Upper lobe of left lung (tissue), 6 donors: ENCODE measurements around the gene MRPL42. TPM values are rescaled to one million over a fixed set of nuclear protein-coding genes. Genes with fewer than 3 reads are reported as not detected.
A peak's percentile ranks its signal among the peaks of the same experiment; 100 is the strongest.
"Not testable (repeated sequence)": the region's sequence is repeated elsewhere in the genome, so short reads cannot be mapped to it uniquely, and the experiment has no call there.

Experiments used
- ATAC-seq, 2 donors: fragments of 200-7000 bp; cut with Tn5 transposase; one replicate each; pipeline ENCODE4 v1.9.1; 2022; ENCODE audit warnings: mild to moderate bottlenecking in 2 of 2, moderate library complexity in 2 of 2; ENCODE audit not compliant: low FRiP score in 2 of 2
- DNase-seq, 2 donors: peaks; one replicate each; pipeline ENCODE4 v3.0.0-alpha.2; 2019 to 2020
- H3K27ac ChIP-seq, 4 donors: fragments of 200-600 bp; sonication (generic); one replicate each; pipeline ENCODE4 v1.5.1; 2016 to 2019
- H3K27me3 ChIP-seq, 4 donors: fragments of 200-600 bp; sonication (generic); one replicate each; pipeline ENCODE4 v1.5.1; 2017 to 2019
- H3K36me3 ChIP-seq, 4 donors: fragments of 200-600 bp; sonication (generic); one replicate each; pipeline ENCODE4 v1.5.1; 2016 to 2019
- H3K4me1 ChIP-seq, 4 donors: fragments of 200-600 bp; sonication (generic); one replicate each; pipeline ENCODE4 v1.5.1; 2018 to 2019
- H3K4me3 ChIP-seq, 4 donors: fragments of 200-600 bp; sonication (generic); one replicate each; pipeline ENCODE4 v1.5.1; 2017 to 2019; ENCODE audit warnings: mild to moderate bottlenecking in 2 of 4, moderate library complexity in 1 of 4
- H3K9me3 ChIP-seq, 4 donors: fragments of 200-600 bp; sonication (generic); one replicate each; pipeline ENCODE4 v1.5.1; 2018 to 2019
- EP300 ChIP-seq, 4 donors: sonication (generic); formaldehyde crosslinking; IDR thresholded peaks; one replicate each; pipeline ENCODE4 v1.5.1; 2017; ENCODE audit warnings: antibody characterized with exemption in 4 of 4, control low read depth in 2 of 4
- POLR2A ChIP-seq, 4 donors: fragments of 450-650 bp; IDR thresholded peaks; one replicate each; pipeline ENCODE4 v1.5.1; 2016 to 2017; ENCODE audit warnings: antibody characterized with exemption in 4 of 4, mild to moderate bottlenecking in 2 of 4
- POLR2AphosphoS5 ChIP-seq, 2 donors: sonication (generic); formaldehyde crosslinking; IDR thresholded peaks; one replicate each; pipeline ENCODE4 v1.5.1; 2017; ENCODE audit warnings: antibody characterized with exemption in 2 of 2
- WGBS, 2 donors: methylation state at CpG; one replicate each; pipeline ENCODE4 v1.1.5; 2017 to 2018; 5-methylcytosine and 5-hydroxymethylcytosine counted together
- total RNA-seq, 6 donors: library from RNA; depleted of rRNA in 4 of 6; stranded (reverse); fragments of >200 nt in 4 of 6; gene quantifications; one replicate each; pipeline versions ENCODE4 v1.1.0 to v1.2.1, GENCODE V29; 2016 to 2021
- TF ChIP-seq, protein P1 (sequence below), 6 experiments: fragments of 450-650 bp in 4 of 6; fragments of 200-600 bp in 2 of 6; sonication (generic) in 2 of 6; IDR thresholded peaks; one replicate each; pipeline ENCODE4 v1.5.1; 2016 to 2019; ENCODE audit warnings: antibody characterized with exemption in 6 of 6
- donor health status: DM: no; HTN: no; CAD: no; lungs with moderate emphysema.
- donor health status: DM: no; HTN: yes; CAD: no; lungs with severe emphysema.

Gene MRPL42
- total RNA-seq, 6 donors from 2014 or later: 15.5 to 63.8 (median 36.7) TPM

DNA sequence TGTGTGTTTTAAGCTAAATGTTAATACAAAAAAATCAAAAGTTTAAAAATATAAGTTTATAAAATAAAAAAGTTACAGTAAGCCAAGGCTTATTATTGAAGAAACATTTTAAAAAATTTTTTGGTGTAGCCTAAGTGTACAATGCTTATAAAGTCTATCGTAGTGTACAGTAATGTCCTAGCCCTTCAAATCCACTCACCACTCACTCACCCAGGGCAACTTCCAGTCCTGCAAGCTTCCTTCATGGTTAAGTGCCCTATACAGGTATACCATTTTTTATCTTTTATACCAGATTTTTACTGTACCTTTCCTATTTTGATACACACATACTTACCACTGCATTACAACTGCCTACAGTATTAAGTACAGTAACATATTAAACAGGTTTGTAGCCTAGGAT lies 37.5 kb upstream of the MRPL42 start:
- Histone ChIP-seq H3K27me3 (no peaks in the 10 kb centered on the region), H3K9me3 (no peaks in the 10 kb centered on the region), H3K4me1 (peaks cover 40 to 68% (median 55%) of the 10 kb centered on the region in 4 donors), H3K27ac (no peak overlapping the region), H3K36me3 (no peaks in the 10 kb centered on the region), H3K4me3 (no peak overlapping the region)
- WGBS, 2 donors: 48 to 65% methylated on average over 1 of the region's 1 CpG
- no peak for DNase-seq
- TF ChIP-seq POLR2A (IDR thresholded peaks at IDR 0.05): no peak
- TF ChIP-seq POLR2AphosphoS5 (IDR thresholded peaks at IDR 0.05): no peak
- TF ChIP-seq, protein P1, sequence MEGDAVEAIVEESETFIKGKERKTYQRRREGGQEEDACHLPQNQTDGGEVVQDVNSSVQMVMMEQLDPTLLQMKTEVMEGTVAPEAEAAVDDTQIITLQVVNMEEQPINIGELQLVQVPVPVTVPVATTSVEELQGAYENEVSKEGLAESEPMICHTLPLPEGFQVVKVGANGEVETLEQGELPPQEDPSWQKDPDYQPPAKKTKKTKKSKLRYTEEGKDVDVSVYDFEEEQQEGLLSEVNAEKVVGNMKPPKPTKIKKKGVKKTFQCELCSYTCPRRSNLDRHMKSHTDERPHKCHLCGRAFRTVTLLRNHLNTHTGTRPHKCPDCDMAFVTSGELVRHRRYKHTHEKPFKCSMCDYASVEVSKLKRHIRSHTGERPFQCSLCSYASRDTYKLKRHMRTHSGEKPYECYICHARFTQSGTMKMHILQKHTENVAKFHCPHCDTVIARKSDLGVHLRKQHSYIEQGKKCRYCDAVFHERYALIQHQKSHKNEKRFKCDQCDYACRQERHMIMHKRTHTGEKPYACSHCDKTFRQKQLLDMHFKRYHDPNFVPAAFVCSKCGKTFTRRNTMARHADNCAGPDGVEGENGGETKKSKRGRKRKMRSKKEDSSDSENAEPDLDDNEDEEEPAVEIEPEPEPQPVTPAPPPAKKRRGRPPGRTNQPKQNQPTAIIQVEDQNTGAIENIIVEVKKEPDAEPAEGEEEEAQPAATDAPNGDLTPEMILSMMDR (IDR thresholded peaks at IDR 0.05): no peak
- no peak for TF ChIP-seq EP300 (IDR thresholded peaks at IDR 0.05)
- no peak for ATAC-seq

DNA sequence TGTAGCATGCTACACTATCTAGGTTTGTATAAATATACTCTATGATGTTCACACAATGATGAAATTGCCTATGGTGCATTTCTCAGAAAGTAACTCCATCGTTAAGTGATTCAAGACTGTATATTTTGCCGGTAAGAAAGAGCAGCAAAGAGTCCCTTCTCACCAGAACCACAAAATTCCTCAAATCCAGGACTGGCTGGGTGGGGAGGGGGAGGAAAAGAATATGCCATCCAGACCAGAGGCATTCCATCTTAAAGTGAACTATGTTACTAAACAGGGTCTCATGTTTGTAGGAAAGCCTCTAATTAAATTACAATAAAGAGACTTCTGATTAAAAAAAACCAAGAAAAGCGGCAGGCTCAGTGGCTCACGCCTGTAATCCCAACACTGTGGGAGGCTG lies 37.0 kb upstream of the MRPL42 start:
- Histone ChIP-seq H3K36me3 (no peaks in the 10 kb centered on the region), H3K9me3 (no peaks in the 10 kb centered on the region), H3K4me1 (peaks cover 38 to 71% (median 55%) of the 10 kb centered on the region in 4 donors), H3K4me3 (no peak overlapping the region), H3K27me3 (no peaks in the 10 kb centered on the region), H3K27ac (no peak overlapping the region)
- WGBS, 2 donors: 73 to 75% methylated on average over 4 of the region's 4 CpGs
- ATAC-seq (no peak), DNase-seq (no peak)
- TF ChIP-seq POLR2A (IDR thresholded peaks at IDR 0.05) (no peak), POLR2AphosphoS5 (IDR thresholded peaks at IDR 0.05) (no peak), EP300 (IDR thresholded peaks at IDR 0.05) (no peak)
- TF ChIP-seq, protein P1 (IDR thresholded peaks at IDR 0.05): no peak

DNA sequence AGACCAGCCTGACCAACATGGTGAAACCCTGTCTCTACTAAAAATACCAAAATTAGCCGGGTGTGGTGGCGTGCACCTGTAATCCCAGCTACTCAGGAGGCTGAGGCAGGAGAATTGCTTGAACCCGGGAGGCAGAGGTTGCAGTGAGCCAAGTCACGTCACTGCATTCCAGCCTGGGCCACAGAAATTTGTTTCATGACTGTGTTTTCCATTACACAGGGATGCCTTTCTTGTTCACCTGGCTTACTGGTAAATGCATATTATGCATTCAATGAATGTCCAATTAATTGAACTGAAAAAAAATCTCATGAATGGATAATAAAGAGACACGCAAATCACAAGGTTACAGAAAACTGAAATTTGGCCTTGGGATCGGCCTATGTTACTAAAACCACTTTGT lies 35.3 kb upstream of the MRPL42 start:
- peaks cover 21 to 65% (median 41%) of the 10 kb centered on the region in 4 donors for H3K4me1 ChIP-seq
- DNase-seq, H3K36me3 ChIP-seq, ATAC-seq, H3K27ac ChIP-seq, H3K4me3 ChIP-seq, H3K9me3 ChIP-seq, H3K27me3 ChIP-seq: not testable (repeated sequence)
- 86 to 95% methylated on average over 6 of the region's 6 CpGs for WGBS, 2 donors

DNA sequence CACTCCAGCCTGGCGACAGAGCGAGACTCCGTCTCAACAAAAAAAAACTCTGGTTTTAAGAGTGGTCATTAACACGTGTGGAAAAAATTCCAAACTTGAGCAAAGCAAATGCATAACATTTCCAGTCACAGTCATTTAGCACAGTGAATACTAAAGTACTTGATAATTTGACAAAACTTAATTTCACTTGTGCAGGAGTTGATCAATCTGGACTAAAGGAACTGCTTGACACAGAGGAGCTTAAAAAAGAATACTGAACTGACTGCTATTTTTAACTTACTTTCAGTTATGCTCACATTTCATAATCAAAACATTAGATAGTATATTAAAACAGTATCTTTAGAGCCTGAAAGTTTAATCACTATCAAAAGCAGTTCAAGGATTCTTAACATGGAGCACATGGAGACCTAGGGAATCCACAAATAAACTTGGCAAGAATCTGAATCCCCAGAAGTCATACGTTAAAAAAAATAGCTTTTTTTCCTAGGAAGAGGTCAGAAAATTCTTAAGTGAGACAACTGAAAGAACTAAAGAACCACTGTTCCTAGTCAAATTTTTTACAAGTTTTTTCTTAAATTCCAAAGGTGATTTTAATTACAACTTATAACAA lies 33.0 kb upstream of the MRPL42 start:
- 51 to 57% methylated on average over 5 of the region's 5 CpGs for WGBS, 2 donors
- DNase-seq (no peak), ATAC-seq (peak in 1 of 2 donors; percentile 32)
- no peaks in the 10 kb centered on the region for H3K9me3 ChIP-seq
- H3K36me3 ChIP-seq: no peaks in the 10 kb centered on the region
- no peak overlapping the region for H3K4me3 ChIP-seq
- no peaks in the 10 kb centered on the region for H3K27me3 ChIP-seq
- TF ChIP-seq EP300 (IDR thresholded peaks at IDR 0.05): no peak
- TF ChIP-seq, protein P1 (IDR thresholded peaks at IDR 0.05): no peak
- TF ChIP-seq POLR2AphosphoS5 (IDR thresholded peaks at IDR 0.05): no peak
- no peak for TF ChIP-seq POLR2A (IDR thresholded peaks at IDR 0.05)
- peak overlapping the region in 3 of 4 donors; percentile 4 to 49 (median 7) for H3K27ac ChIP-seq
- peaks cover 20 to 66% (median 37%) of the 10 kb centered on the region in 4 donors for H3K4me1 ChIP-seq

DNA sequence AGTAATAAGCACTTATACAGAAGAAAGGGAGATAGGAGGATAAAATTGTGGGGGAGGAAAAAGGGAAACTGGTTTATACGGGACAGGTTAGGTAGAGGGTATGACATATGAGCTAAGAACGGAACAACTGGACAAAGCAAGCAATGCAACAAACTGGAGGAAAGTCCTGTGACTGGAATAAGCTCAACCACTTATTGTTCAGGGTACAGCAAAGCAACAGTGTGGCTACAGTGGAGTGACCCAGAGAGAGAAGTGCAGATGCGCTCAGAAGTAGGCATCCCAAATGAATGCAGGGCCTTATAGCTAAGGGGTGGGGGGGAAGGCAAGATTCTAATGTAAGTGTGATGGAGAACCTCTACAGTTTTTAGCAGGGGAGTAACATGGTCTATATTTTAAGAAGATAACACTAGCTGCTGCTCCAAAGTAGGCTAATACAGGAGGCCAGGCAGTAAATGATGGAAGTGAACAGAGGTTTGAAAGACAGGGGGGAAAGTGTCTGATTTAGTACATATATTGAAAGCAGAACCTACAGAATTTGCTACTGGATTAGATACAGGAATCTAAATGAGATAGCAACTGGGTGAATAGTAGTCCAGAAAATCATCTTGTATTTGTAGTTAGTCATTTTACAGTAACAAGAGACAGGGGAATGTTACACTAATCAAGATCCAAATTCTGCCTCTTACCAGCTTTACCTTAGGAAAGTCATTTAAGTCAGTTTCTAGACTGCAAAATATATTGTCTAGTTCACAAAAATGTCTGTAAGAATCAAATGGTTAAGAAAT lies 28.9 kb upstream of the MRPL42 start:
- Histone ChIP-seq H3K36me3 (no peaks in the 10 kb centered on the region), H3K27ac (no peak overlapping the region), H3K4me3 (no peak overlapping the region), H3K9me3 (no peaks in the 10 kb centered on the region), H3K4me1 (peaks cover 32 to 76% (median 47%) of the 10 kb centered on the region in 4 donors), H3K27me3 (no peaks in the 10 kb centered on the region)
- no peak for TF ChIP-seq POLR2A (IDR thresholded peaks at IDR 0.05)
- TF ChIP-seq POLR2AphosphoS5 (IDR thresholded peaks at IDR 0.05): no peak
- TF ChIP-seq EP300 (IDR thresholded peaks at IDR 0.05): no peak
- TF ChIP-seq, protein P1 (IDR thresholded peaks at IDR 0.05): no peak
- ATAC-seq (no peak), DNase-seq (no peak)
- 78 to 83% methylated on average over 3 of the region's 3 CpGs for WGBS, 2 donors
